Measurements from ENCODE around the gene FZD8.
A peak's percentile ranks its signal among the peaks of the same experiment; 100 is the strongest.

The FZD8 gene

GRCh38 chr10:35659456-35659855 is 17.4 kb upstream of the FZD8 start:
- no peak for TF ChIP-seq CTCF (conservative IDR thresholded peaks at IDR 0.05; ENCODE audit: control insufficient read depth, insufficient read depth, low read depth, low read length)
- no peak for DNase-seq (ENCODE audit: low read depth)
- no peak overlapping the region for H3K4me3 ChIP-seq (ENCODE audit: control insufficient read depth, low read depth, low read length)

- TF ChIP-seq CTCF (conservative IDR thresholded peaks at IDR 0.05; ENCODE audit: control insufficient read depth, insufficient read depth, low read depth, low read length) = no peak
- DNase-seq (ENCODE audit: low read depth) = no peak
- H3K4me3 ChIP-seq (ENCODE audit: control insufficient read depth, low read depth, low read length) = no peak overlapping the region
These were observed 15.5 kb upstream of the FZD8 start for GRCh38 chr10:35657621-35658020.

GRCh38 chr10:35652824-35653223 is 10.7 kb upstream of the FZD8 start:
- no peak overlapping the region for H3K4me3 ChIP-seq (ENCODE audit: control insufficient read depth, low read depth, low read length)
- no peak for DNase-seq (ENCODE audit: low read depth)
- no peak for TF ChIP-seq CTCF (conservative IDR thresholded peaks at IDR 0.05; ENCODE audit: control insufficient read depth, insufficient read depth, low read depth, low read length)

GRCh38 chr10:35650894-35651293 is 8.8 kb upstream of the FZD8 start:
- no peak for TF ChIP-seq CTCF (conservative IDR thresholded peaks at IDR 0.05; ENCODE audit: control insufficient read depth, insufficient read depth, low read depth, low read length)

GRCh38 chr10:35644050-35644950 is 2.2 kb upstream of the FZD8 start:
- DNase-seq (ENCODE audit: low read depth) = no peak

More at GRCh38 chr10:35650894-35651293, 8.8 kb upstream of the FZD8 start:
- H3K4me3 ChIP-seq (ENCODE audit: control insufficient read depth, low read depth, low read length) = no peak overlapping the region
- no peak for DNase-seq (ENCODE audit: low read depth)

More at GRCh38 chr10:35644050-35644950, 2.2 kb upstream of the FZD8 start:
- no peak for TF ChIP-seq CTCF (conservative IDR thresholded peaks at IDR 0.05; ENCODE audit: control insufficient read depth, insufficient read depth, low read depth, low read length)
- H3K4me3 ChIP-seq (ENCODE audit: control insufficient read depth, low read depth, low read length) = peak overlapping the region; percentile 62
